GDM1 (cell line): Measurements from ENCODE around the gene MAU2.
"Not testable (repeated sequence)": the region's sequence is repeated elsewhere in the genome, so short reads cannot be mapped to it uniquely, and the experiment has no call there.

Source experiments
- DNase-seq: peaks from one replicate; lab custom pipeline; 2025; lab: John Stamatoyannopoulos, UW

Gene MAU2

DNA sequence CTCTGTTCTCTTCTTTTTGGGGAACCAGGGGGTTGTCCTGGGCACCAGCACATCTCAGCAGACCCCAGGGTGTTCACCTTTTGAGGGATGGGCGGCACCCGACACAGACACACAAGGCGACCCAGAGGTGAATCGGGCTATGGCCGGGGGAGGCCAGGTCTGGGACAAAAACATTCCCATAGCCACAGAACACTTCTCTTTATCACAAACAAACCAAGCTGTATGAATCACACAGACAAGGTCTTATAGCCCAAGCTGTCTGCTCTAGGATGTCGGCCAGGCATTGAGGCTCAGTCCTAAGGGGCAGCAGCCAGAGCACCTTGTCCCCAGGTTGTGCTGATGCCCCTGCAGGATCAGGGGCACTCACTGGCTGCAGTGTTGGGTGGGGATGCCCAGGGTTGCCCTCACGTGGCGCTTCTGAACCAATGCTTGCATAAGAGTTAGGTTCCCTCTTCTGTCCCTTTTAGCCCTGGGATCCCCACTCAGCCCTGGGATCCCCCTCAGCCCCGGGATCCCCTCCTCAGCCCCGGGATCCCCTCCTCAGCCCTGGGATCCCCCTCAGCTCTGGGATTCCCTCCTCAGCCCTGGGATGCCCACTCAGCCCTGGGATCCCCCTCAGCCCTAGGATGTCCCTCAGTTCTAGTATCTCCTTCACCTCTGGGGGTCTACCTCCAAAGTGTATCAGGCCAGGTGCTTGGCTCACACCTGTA, 26.9 kb downstream of the MAU2 start:
- no peak for DNase-seq

DNA sequence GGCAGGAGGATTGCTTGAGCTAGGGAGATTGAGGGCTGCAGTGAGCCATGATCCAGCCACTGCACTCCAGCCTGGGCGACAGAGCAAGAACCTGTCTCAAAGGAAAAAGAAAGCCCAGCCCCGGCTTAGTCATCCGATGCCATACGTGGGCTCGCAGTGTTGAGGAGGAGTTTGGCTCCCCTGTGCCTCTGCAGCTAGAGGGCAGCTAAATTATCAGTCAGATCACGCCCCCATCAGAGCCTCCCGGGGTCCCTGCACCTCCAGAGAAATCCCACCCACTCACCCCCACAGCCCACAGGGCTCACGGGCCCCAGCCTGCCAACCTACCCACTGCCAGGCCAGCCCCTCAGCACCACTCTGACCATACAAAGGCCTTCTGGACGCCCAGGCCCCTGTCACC, 27.6 kb downstream of the MAU2 start:
- DNase-seq, result no peak

DNA sequence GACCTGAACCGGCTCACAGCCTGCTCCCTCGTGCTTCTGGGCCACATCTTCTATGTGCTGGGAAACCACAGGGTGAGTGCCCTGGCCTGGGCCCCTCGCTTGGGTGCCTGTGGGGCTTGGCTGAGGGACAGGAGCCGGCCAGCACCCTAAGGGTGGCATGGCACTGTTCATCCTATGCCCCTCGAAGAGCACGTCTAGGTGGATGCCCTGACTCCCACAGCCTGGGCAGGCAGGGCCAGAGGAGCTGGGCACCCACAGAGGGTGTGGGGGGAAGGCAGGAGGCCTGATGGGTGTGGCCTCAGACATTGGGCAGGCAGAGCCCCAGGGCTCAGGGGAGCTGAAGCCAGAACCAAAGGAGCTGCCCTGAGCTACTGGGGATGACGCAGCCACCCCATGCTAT, 28.7 kb downstream of the MAU2 start:
- DNase-seq, result no peak

DNA sequence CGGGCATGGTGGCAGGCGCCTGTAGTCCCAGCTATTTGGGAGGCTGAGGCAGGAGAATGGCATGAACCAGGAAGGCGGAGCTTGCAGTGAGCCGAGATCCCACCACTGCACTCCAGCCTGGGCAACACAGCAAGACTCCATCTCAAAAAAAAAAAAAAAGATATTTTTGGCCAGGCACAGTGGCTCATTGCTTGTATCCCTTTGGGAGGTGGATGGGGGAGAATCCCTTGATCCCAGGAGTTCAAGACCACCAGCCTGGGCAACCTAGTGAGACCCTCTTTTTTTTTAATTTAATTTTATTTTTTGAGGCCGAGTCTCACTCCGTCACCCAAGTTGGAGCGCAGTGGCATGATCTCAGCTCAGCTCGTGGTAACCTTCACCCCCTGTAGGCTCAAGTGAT, 30.1 kb downstream of the MAU2 start:
- not testable (repeated sequence) for DNase-seq

DNA sequence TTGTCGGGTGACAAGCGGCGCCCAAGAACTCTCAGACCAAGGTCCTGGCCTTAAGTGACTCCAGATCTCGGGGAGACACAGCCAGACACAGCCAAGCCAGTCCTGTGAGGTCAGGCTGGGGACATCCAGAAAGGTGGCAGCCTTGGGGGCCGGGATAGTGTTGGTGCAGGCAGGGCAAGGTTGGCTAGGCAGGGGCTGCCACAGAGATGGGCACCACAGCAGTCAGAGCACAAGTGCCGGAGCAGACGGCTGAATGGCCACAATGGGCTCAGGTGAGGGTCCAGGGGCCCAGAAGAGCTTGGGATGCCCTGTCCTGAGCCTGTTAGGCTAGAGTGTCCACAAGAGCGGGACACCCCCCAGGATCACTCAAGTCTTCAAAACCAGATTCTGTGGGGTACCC, 32.2 kb downstream of the MAU2 start:
- no peak for DNase-seq

DNA sequence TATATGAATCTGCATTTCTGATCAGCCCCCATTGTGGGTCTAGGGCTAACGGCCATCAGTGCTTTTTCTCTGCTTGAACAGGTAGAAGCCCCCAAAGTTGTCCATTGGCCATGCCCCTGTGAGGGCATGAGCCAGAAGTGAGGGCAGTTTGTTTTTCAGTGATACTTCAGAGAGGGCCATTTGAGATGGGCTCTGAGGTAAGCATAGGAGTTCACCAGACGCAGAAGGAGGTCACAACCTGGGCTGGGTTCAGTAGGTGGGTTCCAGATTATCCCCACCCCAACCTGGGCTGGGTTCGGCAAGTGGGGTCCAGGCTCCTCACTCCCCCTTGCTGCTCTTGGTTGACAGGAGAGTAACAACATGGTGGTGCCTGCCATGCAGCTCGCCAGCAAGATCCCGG, 33.4 kb downstream of the MAU2 start:
- DNase-seq, result no peak

DNA sequence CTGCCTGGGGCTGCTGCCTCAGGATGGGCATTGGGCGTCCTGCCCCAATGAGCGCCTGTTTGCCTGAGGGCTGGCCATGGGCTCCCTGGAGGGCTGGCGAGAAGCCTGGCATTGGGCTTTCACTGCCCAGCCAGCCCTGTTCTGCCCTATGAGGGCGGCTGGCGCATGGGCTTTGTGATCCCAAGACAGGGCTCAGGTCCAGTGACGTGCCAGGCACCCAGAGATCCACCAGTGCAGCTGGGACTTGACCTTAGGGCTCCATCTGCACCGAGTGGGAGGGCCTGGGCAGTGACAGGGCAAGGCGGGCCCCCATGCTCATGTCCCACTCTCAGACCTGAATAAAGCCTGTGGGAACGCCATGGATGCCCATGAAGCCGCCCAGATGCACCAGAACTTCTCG, 34.3 kb downstream of the MAU2 start:
- DNase-seq, result no peak

DNA sequence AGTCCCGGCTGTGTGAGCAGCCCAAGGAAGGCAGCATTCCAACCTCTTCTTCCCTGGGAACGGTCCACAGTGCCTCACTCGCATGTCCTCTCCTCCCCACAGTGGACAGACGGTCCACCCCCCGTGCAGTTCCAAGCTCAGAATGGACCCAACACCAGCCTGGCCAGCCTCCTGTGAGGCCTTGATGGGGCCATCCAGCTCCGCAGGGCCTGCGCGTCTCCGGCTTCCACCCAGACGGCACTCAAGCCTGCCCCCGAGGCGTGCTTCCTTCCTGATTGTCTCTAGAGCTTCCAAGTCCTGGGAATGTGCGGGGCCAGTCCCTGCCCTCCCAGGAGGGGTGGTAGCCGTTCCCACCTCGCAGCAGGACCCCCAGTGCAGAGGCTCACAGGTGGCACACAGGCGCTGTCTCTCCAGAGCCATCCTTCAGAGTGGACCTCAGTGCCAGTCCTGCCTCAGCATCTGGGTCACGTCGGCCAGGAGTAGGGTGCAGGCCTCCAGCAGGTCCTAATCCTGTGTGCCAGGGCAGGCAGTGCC, 35.0 kb downstream of the MAU2 start:
- DNase-seq, result no peak

DNA sequence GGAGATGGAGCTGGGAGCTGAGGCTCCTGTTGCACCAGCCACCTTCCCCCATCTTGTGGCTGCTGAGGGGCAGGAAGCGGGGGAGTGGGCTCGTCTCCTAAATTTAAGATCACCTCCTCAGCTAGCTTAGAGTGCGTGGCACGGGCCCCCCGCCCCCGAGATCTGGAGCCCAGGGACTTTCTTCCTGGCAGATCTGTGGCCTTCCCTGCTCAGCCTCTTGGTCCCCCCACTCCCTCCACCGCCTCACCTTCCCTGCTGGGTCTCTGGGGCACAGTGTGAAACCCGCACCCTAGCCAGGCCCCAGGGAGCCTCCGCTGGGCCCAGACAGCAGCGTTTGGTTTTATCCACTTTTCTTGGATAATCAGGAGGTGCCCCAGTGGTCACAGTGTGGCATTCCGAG, 35.9 kb downstream of the MAU2 start:
- no peak for DNase-seq

DNA sequence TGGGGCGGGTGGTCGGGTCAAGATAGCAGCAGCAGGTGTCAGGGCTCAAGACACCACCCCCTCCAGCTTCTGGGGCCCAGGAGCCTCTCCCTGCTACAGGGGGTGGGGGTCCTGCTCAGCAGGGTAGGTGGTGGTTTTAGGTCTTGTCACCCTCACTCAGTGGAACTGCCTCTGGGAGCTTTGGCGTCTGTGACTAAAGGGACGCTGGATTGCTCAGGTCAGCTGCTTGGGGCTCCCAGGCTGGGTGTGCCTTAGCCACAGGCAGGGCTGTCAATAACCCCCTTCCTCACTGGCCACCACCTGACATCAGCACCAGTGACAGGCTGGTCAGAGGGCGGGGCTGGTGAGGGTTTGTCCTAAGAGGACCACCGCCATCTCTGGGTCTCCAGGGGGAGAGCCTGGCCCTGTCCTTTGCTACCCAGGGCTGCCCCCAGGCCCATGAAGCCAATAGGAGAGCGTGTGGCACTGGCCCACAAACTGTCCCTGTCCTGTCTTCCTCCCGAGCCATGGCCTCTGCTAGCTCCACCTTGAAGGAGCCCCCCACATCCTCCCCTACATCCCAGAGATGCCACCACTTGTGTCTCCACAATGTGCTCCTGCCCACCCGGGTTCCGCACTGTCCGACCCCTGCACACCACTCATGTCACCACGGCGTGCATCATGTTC, 36.4 kb downstream of the MAU2 start:
- no peak for DNase-seq

DNA sequence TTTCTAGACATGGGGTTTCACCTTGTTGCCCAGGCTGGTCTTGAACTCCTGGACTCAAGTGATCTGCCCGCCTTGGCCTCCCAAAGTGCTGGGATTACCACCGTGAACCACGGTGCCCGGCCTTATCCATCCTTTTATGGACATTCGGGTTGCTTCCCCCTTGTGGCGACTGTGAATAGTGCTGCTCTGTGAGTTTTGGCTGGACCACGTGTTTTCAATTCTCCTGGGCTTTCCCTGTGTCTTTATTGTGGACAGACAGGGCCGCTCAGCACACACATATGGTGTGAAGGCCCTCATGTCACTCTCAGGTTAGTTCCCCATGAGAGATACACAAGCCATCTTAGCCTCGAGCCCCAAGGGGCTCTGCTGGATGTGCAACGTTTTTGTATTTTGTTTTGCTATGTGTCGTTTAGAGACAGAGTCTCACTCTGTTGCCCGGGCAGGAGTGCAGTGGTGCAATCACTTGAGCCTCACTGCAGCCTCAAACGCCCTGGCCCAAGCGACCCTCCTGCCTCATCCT, 40.5 kb downstream of the MAU2 start:
- DNase-seq, result peak; percentile 36

DNA sequence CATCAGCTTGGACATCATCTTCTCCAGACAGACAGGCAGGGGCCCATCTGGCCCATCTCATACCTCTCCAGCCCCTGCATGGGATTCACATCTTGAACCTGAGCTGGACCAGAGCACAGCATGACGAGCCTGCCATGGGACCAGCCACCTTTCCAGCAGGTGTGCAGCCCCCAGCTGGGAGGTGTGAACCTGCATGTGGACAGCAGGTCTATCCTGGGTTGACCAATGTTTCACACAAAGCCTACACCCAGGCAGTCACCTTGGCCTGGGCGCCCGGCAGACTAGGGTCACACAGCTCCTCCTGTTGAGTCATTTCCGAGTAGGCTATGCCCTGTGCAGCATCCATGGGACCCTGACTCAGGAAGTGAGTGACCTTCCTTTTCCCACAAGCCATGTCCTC, 41.4 kb downstream of the MAU2 start:
- DNase-seq, result no peak

DNA sequence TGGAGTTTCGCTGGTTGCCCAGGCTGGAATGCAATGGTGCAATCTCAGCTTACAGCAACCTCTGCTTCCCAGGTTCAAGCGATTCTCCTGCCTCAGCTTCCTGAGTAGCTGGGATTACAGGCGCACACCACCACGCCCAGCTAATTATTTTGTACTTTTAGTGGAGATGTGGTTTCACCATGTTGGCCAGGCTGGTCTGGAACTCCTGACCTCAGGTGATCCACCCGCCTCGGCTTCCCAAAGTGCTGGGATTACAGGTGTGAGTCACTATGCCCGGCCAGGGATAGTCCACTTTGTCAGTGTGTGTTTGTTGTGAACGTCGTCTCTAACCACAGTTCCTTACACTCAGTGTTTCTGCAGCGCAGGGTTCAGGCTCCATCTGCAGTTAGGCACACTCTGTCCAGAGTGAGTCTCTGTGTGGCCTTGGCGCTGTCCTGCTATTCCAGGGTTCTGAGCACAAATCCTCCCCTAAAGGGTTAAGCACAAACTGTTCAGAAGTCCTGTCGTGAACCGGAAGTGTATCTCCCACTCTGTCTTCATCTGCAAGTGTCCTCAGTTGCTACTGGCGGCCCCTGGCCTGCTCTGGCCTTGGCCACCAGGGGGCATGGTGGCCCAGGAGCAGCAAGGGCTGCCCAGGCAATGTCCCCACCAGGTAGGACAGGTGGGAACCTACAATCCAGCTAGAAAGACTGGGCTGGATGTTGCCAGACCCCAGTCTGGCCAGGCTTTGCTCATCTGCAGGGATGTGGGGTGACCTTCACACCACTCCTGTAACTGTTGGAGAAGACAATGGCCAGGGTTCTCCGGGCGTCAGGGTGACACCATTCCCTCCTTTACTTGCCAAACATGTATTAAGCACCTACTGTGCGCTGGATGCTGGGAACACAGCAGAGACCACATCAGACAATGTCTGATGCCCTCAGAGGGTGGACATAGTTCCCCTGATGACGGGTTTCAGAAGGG, 46.1 kb downstream of the MAU2 start:
- peak; percentile 62 for DNase-seq

DNA sequence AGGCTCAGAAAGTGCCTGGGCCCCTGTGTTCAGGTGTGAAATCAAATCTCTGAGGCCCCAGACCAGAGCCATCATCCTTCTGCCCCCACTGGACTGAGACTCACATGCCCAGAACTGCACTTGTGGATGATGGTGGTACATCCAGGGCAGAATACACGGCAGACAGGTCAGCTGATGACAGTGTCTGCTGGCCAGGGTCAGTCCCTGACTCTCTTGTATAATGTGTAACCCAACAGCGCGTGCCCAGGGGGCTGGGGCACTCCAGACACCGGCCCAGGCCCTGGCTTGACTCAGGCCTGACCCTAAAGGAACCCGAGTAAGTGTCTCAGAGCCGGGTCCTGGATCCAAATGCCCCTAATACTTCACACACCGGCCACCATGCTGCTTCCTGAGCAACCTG, 47.5 kb downstream of the MAU2 start:
- no peak for DNase-seq

DNA sequence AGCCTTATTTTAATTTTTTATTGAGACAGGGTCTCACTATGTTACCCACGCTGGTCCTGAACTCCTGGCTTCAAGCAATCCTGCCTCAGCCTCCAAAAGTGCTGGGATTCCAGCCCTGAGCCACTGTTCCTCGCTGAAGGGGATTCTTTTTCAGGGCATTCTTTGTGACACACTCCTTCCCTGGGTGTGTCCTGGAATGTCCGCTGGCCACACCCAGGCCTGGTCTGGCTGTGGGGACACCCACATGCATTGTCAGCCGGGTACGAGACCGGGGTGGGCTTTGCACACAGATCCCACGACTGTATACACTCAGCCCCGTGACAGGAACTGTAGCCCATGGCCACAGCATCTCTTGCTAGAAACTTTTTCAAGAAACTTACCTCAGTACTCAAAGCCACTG, 50.4 kb downstream of the MAU2 start:
- no peak for DNase-seq

DNA sequence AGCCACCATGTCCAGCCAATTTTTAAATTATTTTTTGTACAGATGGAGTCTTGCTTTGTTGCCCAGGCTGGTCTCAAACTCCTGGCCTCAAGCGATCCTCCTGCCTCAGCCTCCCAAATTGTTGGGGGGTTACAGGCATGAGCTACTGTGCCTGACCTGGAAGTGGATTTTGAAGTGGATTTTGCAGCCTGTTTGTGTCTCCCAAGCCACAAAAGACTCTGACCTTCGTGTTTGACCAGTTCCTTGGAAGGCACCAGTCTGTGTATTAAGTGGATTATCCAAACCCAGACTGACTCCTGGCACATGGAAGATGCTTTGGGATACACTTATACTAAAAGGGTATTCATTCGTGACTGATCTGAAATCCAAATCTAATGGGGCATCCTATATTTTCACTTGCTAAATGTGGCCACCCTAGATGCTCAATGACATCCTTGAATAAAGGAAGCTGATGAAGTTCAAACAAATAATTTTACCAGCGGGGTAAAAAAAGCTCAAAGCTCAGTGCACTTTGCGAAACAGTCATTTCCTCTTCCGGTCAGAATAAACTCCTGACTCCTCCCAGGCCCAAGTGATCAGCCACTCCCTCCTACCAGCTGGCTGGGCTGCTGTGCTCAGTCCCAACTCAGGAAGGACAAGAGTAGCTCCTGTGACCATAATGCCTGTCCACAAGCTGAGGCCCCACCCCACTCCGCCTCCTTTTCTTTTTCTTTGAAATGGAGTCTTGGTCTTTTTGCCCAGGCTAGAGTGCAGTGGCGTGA, 52.2 kb downstream of the MAU2 start:
- DNase-seq, result peak; percentile 69

DNA sequence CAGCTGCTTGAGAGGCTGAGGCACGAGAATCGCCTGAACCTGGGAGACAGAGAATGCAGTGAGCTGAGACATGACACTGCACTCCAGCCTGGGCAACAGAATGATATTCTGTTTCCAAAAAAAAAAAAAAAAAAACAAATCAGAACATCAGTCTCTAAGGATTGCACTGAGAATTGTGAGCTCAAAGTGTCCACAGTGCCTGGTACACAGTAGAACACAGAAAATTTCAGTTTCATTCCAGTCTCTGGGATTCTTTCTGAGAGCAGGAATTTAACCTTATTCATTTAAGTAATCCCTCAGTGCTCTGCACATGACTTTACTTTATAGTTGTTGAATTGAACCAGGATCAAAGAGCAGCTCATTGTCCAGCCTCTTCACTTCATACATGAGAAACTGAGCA, 58.9 kb downstream of the MAU2 start:
- DNase-seq, result no peak

DNA sequence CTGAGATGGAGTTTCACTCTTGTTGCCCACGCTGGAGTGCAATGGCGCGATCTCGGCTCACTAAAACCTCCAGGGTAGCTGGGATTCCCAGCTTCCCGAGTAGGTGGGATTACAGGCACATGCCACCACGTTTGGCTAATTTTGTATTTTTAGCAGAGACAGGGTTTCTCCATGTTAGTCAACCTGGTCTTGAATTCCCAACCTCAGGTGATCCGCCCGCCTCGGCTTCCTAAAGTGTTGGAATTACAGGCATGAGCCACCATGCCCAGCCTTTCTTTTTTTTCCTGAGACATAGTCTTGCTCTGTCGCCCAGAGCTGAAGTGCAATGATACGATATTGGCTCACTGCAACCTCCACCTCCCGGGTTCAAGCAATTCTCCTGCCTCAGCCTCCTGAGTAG, 59.7 kb downstream of the MAU2 start:
- not testable (repeated sequence) for DNase-seq

DNA sequence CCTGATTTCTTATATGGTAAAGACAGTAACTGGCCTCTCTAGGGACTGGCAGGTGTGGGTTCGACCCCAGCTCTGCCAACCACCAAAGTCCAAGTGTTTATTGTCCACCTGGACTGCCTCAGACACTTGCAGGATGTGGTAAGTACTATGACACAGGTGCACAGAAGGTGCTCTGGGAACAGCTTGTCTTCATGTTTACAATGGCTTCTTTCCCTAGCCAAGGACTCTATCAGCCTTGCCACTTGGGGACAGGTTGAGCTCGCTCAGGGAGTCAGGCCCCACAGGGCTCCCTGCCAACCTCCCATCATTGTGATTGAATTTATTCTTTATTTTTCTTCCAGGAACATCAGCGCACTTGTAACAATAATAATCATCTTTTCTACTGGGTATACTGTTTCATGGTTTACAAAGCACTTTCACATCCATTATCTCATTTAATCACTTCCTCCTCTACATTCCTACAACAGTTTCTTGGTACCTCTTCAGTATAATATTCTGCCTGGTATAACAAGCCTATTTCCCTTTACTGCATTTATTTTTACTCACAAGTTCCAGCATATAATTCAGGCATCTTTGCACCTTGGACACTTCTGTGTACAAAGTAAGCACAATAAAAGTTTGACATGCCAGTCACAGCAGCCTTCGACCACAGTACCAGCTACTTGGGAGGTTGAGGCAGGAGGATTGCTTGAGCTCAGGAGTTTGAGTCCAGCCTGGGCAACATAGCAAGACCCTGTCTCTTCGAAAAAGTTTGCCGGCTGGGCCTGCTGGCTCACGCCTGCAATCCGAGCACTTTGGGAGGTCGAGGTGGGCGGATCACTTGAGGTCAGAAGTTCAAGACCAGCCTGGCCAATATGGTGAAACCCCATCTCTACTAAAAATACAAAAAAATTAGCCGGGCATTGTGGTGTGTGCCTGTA, 60.6 kb downstream of the MAU2 start:
- no peak for DNase-seq

DNA sequence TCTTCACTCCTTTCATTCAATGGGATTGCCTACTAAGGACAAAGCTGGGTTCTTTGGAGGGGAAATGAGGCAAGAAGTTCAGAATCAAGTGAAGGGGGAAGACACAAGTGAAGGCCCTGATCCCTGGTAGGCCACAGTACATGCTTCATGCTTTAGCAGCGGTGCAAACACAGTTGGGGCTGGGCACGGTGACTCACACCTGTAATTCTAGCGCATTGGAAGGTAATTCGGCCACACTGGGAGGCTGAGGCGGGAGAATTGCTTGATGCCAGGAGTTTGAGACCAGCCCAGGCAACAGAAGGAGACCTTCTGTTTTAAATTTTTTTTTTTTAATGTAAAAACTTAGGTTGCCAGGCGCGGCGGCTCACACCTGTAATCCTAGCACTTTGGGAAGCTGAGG, 61.5 kb downstream of the MAU2 start:
- DNase-seq, result no peak

DNA sequence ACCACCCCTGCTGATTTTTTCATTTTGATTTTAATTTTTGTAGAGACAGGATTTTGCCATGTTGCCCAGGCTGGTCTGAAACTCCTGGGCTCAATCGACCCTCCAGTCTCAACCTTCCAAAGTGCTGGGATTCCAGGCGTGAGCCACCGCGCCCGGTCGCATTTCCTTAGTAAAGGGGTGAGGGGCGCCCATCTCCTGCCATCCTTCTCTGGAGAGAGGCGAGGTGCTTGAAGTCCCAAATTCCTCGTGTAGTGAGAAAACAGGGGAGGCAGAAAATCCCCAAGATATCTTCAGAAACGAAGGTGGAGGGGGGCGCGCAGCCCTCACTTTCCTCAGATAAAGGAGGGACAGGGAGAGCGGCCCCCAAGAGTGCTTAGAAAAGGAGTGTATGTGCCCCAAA, 63.9 kb downstream of the MAU2 start:
- no peak for DNase-seq
